GM19372 (cell line): ENCODE measurements around the gene RELL1.

ENCODE experiments used
- ATAC-seq: cut with Tn5 transposase; IDR thresholded peaks from one replicate; pipeline ENCODE4 v1.9.1; 2021; ENCODE audit warnings: mild to moderate bottlenecking, low read depth, moderate library complexity; ENCODE audit not compliant: unreplicated experiment

The RELL1 gene

DNA sequence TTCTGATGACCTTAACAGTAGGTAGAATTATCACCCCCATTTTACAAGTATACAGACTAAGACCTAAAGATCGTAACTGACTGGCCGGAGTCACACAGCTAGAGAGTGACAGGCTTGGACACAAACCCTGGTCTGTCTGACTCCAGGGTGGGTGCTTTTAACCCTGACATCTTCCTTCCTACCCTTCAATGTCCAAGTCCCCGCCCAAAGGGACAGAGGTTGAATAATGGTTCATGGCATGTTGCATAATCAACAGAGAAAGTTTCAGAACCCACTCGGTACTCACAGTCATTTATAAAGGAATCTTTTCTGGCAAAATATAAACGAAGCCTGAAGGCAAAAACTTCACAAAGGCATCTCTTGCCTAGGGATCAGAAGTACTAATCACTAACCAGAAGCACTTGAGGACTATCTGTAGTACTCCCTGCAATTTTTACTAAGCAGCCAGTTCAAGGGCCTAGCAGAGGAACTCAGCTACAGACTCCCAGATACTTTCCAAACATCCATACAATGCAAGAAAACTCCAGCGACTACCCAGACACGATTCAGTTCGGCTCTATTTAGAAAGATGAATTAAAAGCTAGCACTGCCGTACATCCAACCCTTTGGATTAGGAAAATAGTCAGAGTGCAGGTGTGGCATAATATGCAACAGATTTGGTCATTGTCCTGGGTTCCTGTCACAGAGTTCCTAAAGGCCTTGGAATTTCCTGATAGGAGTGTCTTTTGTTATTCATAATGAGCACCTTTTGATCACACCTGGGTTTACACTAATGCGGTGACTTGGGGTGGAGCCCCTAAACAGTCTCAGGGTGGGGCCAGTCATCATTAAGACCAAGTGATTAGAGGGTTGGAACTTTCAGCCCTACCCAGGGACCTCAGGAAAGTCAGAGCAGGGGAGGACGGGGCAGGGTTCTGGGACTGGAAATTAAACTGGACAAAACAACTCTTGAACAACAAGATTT lies 44.0 kb downstream of the RELL1 start:
- no peak for ATAC-seq

DNA sequence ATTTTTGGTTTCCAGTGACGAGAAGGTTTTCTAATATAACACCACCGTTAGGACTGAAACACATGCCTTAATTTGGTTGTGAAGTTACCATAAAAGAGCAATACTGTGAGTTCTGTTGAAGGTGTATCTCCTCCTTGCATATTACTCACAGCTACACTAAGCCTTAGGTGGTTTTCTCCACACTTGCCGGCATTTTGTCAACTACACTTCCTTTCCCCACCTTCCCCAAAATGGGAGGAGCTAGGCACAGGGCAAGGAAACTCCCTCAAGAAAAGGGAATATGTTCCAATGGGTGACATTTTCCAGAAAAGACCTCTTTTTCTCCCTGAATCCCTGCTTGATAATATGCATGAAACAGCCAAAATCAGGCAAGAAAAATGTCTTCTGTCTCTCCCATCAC lies 44.8 kb downstream of the RELL1 start:
- ATAC-seq = no peak

DNA sequence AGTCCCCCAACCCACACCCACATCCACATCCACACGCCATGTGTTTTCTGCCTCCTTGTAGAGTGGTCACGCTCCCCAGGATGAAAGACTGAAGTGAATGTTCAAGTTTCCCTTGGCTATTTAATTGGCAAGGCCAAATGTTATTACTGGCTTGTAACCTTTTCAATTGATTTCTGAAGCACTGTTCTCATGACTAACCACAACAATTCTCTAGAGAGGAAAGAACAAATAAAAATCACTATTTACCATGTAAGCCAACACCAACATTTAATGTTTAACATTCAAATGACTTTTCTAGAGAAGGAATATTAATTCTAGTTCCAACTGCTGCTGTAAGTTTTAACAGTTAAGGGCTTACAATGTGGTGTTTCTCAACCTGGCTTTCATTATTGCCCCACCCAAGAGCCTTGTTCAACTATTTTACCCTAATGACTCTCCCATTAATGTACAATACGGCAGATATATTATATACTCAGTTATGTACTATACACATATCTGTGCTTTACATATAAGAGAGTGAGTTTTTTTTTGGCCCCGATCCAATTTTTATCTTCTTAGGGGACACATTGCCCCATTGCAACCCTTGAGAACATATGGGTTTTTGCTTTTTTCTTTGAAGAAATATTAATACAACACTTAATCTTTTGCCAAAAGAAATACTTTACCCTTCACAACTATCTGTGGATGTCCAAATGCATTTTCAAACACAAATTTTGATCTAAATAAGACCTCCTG lies 46.5 kb downstream of the RELL1 start:
- ATAC-seq = no peak

DNA sequence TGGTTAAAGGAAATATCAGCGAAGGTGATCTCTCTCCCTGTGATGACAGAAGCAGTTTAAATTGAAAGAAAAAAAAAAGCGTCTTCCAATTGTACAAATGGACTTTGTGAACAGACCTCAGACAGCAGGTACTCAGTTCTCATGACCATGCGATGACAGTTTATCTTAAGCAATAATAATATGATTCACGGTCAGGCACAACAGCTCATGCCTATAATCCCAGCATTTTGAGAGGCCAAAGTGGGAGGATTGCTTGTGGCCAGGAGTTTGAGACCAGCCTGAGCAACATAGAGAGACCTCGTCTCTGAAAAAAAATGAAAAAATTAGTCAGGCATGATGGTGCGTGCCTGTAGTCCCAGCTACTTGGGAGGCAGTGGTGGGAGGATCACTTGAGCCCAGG lies 51.0 kb downstream of the RELL1 start:
- no peak for ATAC-seq

DNA sequence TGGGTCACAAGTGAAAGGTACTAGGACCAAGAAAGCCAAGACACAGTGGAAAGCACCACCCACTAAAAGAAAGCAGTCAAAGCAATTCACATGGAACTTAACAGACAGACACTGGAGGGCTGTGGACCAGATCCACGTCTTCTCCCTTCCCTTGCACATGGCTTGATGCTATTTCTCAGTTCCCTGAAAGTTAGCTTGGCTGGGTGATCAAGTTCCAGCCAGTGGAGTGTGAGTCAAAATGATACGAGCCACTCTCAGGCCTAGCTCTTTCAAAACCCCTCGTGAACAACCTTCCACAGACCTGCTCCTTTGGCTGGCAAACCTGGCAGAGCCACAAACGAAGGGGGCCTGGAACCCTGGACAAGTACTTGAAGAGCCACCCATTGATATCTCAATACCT lies 52.0 kb downstream of the RELL1 start:
- ATAC-seq = no peak

DNA sequence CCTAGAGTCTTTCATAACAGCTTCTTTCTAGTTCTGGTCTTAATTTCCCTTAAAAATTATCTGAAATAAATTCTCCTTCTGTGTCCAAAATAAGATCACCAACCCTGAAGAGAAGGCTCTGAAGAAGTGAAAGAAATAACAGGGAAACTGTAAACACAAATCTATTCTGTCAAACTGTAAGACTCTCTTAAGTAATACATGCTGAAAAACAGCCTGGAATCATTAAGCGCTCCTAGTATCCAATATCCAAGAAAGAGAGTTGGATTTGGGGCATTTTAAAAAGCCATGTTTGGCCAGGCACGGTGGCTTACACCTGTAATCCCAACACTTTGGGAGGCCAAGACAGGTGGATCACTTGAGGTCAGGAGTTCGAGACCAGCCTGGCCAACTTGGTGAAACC lies 53.3 kb downstream of the RELL1 start:
- ATAC-seq = no peak

DNA sequence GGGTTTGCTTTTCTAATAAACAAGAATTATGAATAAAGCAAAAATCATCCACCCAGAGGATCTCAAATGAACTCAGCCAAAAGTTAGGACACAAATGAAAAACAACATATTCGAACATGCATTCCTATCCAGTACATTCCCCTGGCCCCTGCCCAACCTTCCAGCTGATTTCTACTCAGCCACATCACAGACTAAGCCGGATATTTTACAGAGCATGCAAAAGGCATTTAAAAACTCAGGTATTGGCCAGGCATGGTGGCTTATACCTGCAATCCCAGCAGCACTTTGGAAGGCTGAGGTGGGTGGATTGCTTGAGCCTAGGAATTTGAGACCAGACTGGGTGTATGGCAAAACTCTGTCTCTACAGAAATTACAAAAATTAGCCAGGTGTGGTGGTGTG lies 54.6 kb downstream of the RELL1 start:
- no peak for ATAC-seq

DNA sequence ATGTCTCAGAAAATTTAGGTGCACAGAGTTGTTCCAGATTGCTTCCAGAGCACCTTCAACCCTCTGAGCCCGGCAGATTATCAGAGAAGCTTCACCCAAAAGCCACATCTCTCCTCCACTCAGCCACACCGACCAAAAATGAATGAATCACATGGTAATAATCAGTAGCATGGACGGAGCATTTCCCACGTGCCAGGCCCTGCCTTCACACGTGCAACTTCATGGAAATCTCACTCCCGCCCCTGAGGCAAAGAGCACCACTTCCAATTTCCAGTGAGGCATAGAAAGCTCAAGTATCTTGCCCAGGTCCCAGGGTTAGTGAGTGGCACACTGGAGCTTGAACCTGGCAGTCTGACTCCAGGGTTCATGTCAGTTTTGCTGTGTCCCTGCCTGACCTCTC lies 56.5 kb downstream of the RELL1 start:
- no peak for ATAC-seq

DNA sequence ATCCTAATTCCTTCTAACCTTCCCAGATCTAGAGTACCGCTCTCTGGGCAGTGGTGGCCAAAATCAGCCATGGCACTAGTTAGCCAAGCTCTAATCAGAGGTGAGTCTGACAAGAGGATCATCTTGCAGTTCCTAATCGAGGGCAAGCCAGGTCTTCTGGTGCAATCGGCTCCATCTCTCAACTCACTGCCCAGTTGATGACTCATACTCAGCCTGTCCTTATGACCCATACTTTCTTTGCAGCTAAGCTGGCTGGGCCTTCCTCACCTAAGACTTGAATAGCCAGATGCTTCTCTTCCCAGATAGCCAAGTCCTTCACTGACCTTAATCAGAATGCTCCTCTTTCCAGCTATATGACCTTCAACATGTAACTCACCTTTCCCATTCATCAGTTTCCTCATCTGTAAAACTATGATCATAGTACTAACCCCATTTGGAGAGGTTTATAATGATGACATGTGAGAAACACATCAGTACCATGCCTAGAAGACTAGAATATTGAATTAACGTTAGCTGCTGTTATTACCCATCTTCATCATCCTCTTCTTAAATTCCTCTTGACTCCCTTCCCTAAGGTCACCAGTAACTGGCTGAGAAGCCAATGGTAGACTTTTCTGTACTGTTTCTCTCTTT lies 57.1 kb downstream of the RELL1 start:
- no peak for ATAC-seq

DNA sequence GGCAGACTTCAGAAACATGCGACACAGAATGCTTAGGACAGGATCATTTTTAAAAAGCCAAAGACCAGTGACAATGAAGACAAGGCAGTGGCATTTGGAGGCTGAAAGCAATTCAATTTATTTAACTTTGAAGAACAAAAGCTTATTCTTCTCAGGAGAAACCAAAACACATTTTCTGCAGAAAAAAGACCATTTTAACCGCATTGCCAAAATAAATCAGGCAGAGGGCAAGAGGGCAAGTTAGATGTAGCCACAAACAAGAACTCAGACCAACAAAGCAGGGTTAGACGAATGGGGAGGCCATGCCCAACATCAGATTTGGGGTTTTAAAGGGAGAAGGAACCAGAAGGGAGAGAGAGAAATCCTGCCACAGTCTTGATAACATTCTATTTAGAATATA lies 58.9 kb downstream of the RELL1 start:
- ATAC-seq = no peak

DNA sequence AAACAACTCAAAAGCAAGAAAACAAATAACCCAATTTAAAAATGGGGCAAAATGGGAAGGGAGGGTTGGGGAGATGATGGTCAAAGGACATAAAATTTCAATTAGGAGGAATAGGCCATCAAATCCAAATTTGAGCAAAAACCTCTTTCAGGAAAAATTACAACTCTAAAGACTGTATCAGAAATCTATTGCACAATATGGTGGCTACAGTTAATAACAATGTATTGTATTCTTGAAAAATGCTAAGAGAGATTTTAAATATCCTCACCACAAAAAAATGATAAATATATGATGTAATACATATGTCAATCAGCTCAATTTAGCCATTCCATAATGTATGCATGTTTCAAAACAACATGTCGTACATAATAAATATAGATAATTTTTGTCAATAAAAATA lies 60.7 kb downstream of the RELL1 start:
- ATAC-seq = no peak

DNA sequence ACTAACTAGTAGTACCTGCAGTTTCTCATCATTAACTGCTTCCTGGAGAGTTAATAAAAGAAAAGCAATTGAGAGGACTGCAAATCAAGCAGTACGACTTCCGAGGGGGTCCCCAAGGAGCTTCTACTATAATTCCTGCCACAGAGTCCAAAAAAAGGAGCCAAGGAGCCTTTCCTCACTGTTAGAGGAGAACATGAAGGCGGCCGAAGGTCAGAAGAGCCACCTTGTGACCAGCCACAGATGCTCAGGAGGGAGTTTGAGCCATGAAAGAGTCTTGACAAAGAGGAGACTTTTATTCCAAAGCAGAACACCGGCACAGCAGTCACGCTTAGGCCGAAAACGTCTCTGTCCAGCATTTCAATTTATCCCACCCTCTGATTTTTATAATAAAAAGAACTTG lies 62.2 kb downstream of the RELL1 start:
- no peak for ATAC-seq

DNA sequence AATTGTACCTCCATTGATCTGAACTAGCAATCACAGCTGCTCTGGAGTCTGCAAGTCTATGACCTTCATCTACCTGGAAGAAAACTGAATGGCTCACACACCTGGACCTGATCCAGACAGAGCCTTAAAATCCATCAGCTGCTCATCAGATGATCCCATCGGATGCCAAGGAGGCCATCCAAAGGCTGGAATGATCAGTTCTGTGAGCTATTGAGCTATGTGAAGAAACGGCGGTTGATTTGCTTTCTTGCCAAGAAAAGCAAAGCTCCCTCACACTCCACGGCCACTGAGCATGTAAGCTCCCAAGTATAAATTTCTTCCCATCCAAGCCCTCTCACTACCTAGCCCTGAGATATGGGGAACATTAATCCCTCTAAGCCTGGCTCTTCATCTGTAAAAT lies 63.1 kb downstream of the RELL1 start:
- ATAC-seq = no peak

DNA sequence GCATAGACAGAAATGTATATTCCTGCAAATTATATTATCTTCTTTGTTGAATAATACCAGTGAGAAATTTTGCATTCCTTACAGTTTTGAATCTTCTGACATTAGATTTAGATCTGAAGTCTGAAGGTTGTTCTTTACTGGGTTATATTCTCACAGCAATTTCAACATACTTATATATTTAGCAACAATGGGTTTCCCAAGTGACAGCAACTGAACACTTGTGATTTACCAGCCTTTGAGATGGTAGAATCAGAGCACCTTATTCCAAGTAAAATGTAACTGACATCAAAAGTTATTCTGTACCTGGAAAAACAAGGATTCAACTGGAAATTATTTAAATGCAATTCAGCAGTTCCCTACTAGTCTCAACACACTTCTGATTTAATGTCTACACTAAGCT lies 66.0 kb downstream of the RELL1 start:
- ATAC-seq = no peak

DNA sequence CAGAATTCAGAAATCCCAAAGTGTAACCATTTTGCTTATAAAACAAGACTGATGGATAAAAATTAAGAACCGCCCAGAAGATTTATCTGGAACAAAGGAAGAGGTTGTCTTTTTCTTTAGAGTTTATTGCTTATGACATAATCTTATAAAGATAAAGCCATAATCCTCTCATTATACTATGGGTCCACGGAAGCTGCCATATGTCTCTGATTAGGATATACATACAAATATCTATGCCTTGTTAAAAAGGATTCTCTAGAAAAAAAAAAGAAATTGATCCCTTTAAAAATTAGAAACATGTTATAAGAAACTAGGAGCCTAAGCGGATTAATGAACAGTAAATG lies 70.5 kb downstream of the RELL1 start:
- no peak for ATAC-seq

DNA sequence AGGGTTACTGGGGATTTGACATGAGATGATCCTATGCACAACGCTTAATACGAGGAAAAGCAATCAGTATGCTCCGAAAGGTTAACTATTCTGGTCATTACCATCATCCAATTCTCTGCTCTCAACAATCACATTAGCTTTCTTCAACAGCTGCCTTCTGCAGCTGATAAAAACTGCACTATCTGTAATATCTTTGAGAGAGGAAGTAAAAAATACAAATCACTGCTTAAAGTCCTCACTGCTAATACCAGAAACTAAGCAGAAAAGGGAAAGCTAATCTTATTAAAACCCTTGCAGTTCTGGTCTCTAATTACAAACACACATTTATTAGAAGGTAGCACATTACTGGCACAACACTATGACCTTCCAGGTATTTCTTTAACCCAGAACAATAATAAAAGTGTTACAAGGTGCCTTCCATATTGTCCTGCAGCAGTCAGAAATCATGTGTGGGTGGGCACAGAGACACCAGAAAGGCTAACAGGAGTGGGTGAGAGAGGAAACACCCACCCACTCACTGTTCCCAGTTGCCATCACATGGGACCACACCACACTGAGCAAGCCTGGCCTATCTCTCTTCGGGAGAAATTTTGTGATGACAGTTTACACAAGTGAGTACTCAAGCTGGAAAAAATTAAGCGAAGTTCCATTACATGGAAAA lies 71.0 kb downstream of the RELL1 start:
- ATAC-seq = no peak

DNA sequence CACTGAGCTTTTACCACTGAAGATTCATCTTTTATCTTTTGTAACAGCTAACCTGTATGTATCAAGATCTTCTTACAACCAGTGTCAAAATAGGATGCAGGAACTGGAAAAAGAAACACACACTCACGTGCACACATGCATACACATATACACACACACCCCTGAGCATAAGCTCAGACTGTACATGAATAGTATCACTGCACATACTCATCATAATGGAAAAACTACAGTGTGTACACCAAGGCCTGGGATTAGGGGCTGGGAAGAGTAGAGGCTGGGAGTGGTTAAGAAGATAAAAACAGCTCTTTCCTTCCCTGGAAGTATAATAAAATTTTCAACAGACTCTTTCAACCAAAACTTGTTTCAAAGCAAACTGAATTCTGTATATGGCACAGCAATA lies 73.4 kb downstream of the RELL1 start:
- no peak for ATAC-seq

DNA sequence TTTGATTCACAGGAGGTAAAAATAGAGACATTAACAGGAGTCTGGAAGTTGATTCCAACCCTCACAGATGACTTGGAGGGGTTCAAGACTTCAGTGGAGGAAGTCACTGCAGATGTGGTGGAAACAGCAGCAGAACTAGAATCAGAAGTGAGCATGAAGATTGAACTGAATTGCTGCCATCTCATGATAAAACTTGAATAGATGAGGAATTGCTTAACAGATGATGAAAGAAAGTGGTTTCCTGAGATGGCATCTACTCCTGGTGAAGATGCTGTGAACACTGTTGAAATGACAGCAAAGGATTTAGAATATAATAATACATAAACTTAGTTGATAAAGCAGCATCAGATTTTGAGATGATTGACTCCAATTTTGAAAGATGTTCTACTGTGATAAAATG lies 76.5 kb downstream of the RELL1 start:
- ATAC-seq = no peak

DNA sequence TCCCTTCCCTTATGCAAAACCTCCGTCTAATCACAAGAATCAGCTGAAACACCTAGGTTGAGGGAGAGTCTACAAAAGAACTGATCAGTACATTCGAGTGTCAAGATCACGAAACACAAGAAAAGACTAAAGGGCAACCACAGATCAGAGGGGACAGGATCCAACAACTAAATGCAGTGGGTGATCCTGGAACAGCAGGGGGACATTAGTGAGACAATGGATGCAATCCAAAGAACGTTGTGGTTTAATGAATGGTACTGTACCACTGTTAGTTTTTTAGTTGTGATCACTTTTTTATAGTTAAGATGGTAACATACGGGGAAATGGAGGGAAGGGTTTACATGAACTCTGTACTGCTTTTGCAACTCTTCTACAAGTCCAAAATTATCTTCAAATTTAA lies 79.2 kb downstream of the RELL1 start:
- no peak for ATAC-seq

DNA sequence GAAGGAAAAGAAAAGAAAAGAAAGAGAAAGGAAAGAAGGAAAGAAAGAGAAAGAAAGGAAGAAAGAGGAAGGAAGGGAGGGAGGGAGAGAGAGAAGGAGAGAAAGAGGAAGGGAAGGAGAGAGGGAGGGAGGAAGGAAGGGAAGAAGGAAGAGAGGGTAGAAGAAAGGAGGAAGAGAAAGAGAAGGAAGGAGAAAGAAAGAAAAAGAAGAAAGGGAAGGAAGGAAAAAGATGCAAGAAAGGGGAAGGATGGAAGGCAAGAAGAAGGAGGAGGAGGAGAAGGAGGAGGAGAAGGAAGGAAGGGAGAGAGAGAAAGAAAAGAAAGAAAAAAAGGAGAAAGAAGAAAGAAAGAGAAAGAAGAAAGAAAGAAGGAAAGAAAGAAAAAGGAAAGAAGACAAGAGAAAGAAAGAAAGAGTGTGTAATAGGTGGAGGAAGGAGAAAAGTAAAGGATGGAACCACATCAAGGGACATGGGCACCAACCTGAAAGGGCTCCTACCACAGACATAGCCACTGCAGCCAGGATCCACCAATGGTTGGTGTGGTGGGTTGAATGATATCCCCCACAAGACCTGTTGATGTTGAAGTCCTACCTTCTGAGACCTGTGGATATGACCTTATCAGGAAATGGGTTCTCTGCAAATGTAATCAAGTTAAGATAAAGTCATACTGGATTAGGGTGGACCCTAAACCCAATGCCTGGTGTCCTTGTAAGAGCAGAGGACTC lies 80.2 kb downstream of the RELL1 start:
- no peak for ATAC-seq
